IMR-90 (cell line): ENCODE results near the gene NOL9. TPM values are rescaled to one million over a fixed set of nuclear protein-coding genes. Genes with fewer than 3 reads are reported as not detected.

Experiments
- ATAC-seq: fragments of 200-7000 bp; cut with Tn5 transposase; 2 replicates; pipeline ENCODE4 v1.9.1; 2020; ENCODE audit warnings: low read depth, mild to moderate bottlenecking, moderate library complexity
- BruUV-seq: library from RNA; stranded (reverse); fragments of 400-500 nt; replicated peaks from 2 replicates; lab custom pipeline; 2021; lab: Mats Ljungman, UMichigan
- CTCF ChIA-PET: fragments of 300-600 bp; formaldehyde crosslinking; extraction: SDS; loops from one replicate; lab custom pipeline; 2021; ENCODE audit warnings: antibody characterized with exemption; lab: Yijun Ruan, JAX
- POLR2A ChIA-PET: fragments of 300-600 bp; sonication (Branson Sonifier 250); formaldehyde crosslinking; loops from one replicate; lab custom pipeline; 2022; ENCODE audit warnings: antibody characterized with exemption; ENCODE audit not compliant: unreplicated experiment; lab: Charles Lee
- DNase-seq: peaks from one replicate; pipeline ENCODE4 v3.0.0; 2013
- H2AFZ ChIP-seq: replicated peaks from 2 replicates; pipeline ENCODE3; 2013; ENCODE audit warnings: low read length, mild to moderate bottlenecking; ENCODE audit not compliant: poor library complexity
- H2AK5ac ChIP-seq: 2 replicates; pipeline ENCODE4 v1.6.1; 2013; ENCODE audit warnings: low read depth, low read length, inconsistent platforms
- H2AK9ac ChIP-seq: replicated peaks from 2 replicates; pipeline ENCODE3; 2013; ENCODE audit warnings: mild to moderate bottlenecking, low read depth, low read length, moderate library complexity; ENCODE audit not compliant: poor library complexity
- H2BK120ac ChIP-seq: 2 replicates; pipeline ENCODE4 v1.6.1; 2013; ENCODE audit warnings: low read depth, low read length, inconsistent platforms
- H2BK15ac ChIP-seq: 3 replicates; pipeline ENCODE4 v1.6.1; 2013; ENCODE audit warnings: low read depth, low read length, inconsistent platforms
- H2BK20ac ChIP-seq: 2 replicates; pipeline ENCODE4 v1.6.1; 2013; ENCODE audit warnings: low read depth, mild to moderate bottlenecking, inconsistent platforms, low read length, moderate library complexity
- H2BK5ac ChIP-seq: 2 replicates; pipeline ENCODE4 v1.6.1; 2013; ENCODE audit warnings: mild to moderate bottlenecking, low read depth, low read length, inconsistent platforms; ENCODE audit not compliant: poor library complexity, severe bottlenecking
- H3K14ac ChIP-seq: replicated peaks from 2 replicates; pipeline ENCODE4 v1.6.1; 2013; ENCODE audit warnings: low read depth, low read length, inconsistent platforms
- H3K18ac ChIP-seq: 2 replicates; pipeline ENCODE4 v1.6.1; 2013; ENCODE audit warnings: low read depth, low read length, control low read depth
- H3K23ac ChIP-seq: 2 replicates; pipeline ENCODE4 v1.6.1; 2013; ENCODE audit warnings: low read depth, low read length, inconsistent platforms
- H3K27ac ChIP-seq: 2 replicates; pipeline ENCODE4 v1.5.1; 2013; ENCODE audit warnings: mild to moderate bottlenecking, control low read depth, low read length; ENCODE audit not compliant: insufficient read depth
- H3K27me3 ChIP-seq: 2 replicates; pipeline ENCODE4 v1.6.1; 2013; ENCODE audit warnings: low read length; ENCODE audit not compliant: control insufficient read depth, insufficient read depth
- H3K36me3 ChIP-seq: 2 replicates; pipeline ENCODE4 v1.6.1; 2013; ENCODE audit warnings: low read length, mixed read lengths; ENCODE audit not compliant: control insufficient read depth, insufficient read depth
- H3K4ac ChIP-seq: 2 replicates; pipeline ENCODE4 v1.6.1; 2013; ENCODE audit warnings: low read depth, low read length, inconsistent platforms
- H3K4me1 ChIP-seq: 2 replicates; pipeline ENCODE4 v1.6.1; 2013; ENCODE audit warnings: low read length, mixed read lengths; ENCODE audit not compliant: control insufficient read depth, insufficient read depth
- H3K4me2 ChIP-seq: 2 replicates; pipeline ENCODE4 v1.6.1; 2013; ENCODE audit warnings: low read depth, mild to moderate bottlenecking, control low read depth, low read length, moderate library complexity
- H3K4me3 ChIP-seq: 2 replicates; pipeline ENCODE4 v1.5.1; 2013; ENCODE audit warnings: low read depth, mild to moderate bottlenecking, control low read depth, low read length, moderate library complexity; ENCODE audit not compliant: insufficient read depth
- H3K56ac ChIP-seq: 2 replicates; pipeline ENCODE4 v1.6.1; 2013; ENCODE audit warnings: low read length, inconsistent platforms; ENCODE audit not compliant: insufficient read depth; ENCODE audit errors: extremely low read depth
- H3K79me1 ChIP-seq, 2 experiments: 2 replicates each; pipeline ENCODE4 v1.6.1; 2013; ENCODE audit warnings: low read length in 2 of 2, inconsistent platforms in 1 of 2, low read depth in 1 of 2
- H3K9ac ChIP-seq: 2 replicates; pipeline ENCODE4 v1.6.1; 2013; ENCODE audit warnings: low read depth, low read length, control low read depth
- H3K9me1 ChIP-seq: 2 replicates; pipeline ENCODE4 v1.6.1; 2013; ENCODE audit warnings: low read length, inconsistent platforms; ENCODE audit not compliant: insufficient read depth
- H3K9me3 ChIP-seq: 2 replicates; pipeline ENCODE4 v1.6.1; 2013; ENCODE audit warnings: low read length; ENCODE audit not compliant: control insufficient read depth, insufficient read depth
- H4K20me1 ChIP-seq: 2 replicates; pipeline ENCODE4 v1.6.1; 2013; ENCODE audit warnings: low read length, inconsistent platforms; ENCODE audit not compliant: insufficient read depth
- H4K5ac ChIP-seq: 2 replicates; pipeline ENCODE4 v1.6.1; 2013; ENCODE audit warnings: mild to moderate bottlenecking, low read depth, low read length, control low read depth
- H4K8ac ChIP-seq, 2 experiments: 2 replicates each; pipeline ENCODE4 v1.6.1; 2013; ENCODE audit warnings: low read depth in 2 of 2, low read length in 2 of 2, control low read depth in 1 of 2, inconsistent platforms in 1 of 2
- H4K91ac ChIP-seq: 2 replicates; pipeline ENCODE4 v1.6.1; 2013; ENCODE audit warnings: low read depth, low read length, inconsistent platforms; ENCODE audit not compliant: insufficient read depth
- BHLHE40 ChIP-seq: fragments of 150-350 bp; IDR thresholded peaks from 2 replicates; pipeline ENCODE4 v1.6.1; 2016; ENCODE audit warnings: mild to moderate bottlenecking, low read depth, low read length
- CEBPB ChIP-seq: IDR thresholded peaks from 2 replicates; pipeline ENCODE4 v1.6.1; 2012; ENCODE audit warnings: low read depth, low read length, improper control_type of control experiment
- CHD1 ChIP-seq: IDR thresholded peaks from 2 replicates; pipeline ENCODE4 v1.6.1; 2012; ENCODE audit warnings: low read depth, low read length, improper control_type of control experiment
- CTCF ChIP-seq: conservative IDR thresholded peaks from 2 replicates; pipeline ENCODE4 v1.5.1; 2012; ENCODE audit warnings: mild to moderate bottlenecking, low read depth, low read length, improper control_type of control experiment
- FOS ChIP-seq: fragments of 150-350 bp; IDR thresholded peaks from 2 replicates; pipeline ENCODE4 v1.6.1; 2016; ENCODE audit warnings: low read depth, low read length
- MAFK ChIP-seq: IDR thresholded peaks from 2 replicates; pipeline ENCODE4 v1.6.1; 2012; ENCODE audit warnings: low read depth, low read length, improper control_type of control experiment
- MAZ ChIP-seq: IDR thresholded peaks from 2 replicates; pipeline ENCODE4 v1.6.1; 2012; ENCODE audit warnings: low read depth, mild to moderate bottlenecking, low read length, improper control_type of control experiment, moderate library complexity, borderline replicate concordance
- MXI1 ChIP-seq: IDR thresholded peaks from 2 replicates; pipeline ENCODE4 v1.6.1; 2012; ENCODE audit warnings: low read depth, mild to moderate bottlenecking, low read length, moderate library complexity, borderline replicate concordance
- NFE2L2 ChIP-seq: fragments of 150-350 bp; IDR thresholded peaks from 2 replicates; pipeline ENCODE4 v1.6.1; 2016; ENCODE audit warnings: low read depth, mild to moderate bottlenecking, low read length
- POLR2A ChIP-seq: IDR thresholded peaks from 2 replicates; pipeline ENCODE4 v1.6.1; 2012; ENCODE audit warnings: mild to moderate bottlenecking, low read depth, low read length
- RAD21 ChIP-seq: IDR thresholded peaks from 2 replicates; pipeline ENCODE4 v1.6.1; 2012; ENCODE audit warnings: low read length, improper control_type of control experiment
- RCOR1 ChIP-seq: IDR thresholded peaks from 2 replicates; pipeline ENCODE4 v1.6.1; 2012; ENCODE audit warnings: mild to moderate bottlenecking, low read length, improper control_type of control experiment; ENCODE audit not compliant: insufficient replicate concordance
- RFX5 ChIP-seq: IDR thresholded peaks from 2 replicates; pipeline ENCODE4 v1.8.0; 2012; ENCODE audit warnings: low read depth, mild to moderate bottlenecking, low read length, moderate library complexity
- SMC3 ChIP-seq: fragments of 150-350 bp; IDR thresholded peaks from 2 replicates; pipeline ENCODE4 v1.6.1; 2016; ENCODE audit warnings: low read depth, mild to moderate bottlenecking, antibody characterized with exemption, low read length, moderate library complexity
- USF2 ChIP-seq: fragments of 150-350 bp; IDR thresholded peaks from 2 replicates; pipeline ENCODE4 v1.6.1; 2017; ENCODE audit warnings: mild to moderate bottlenecking, antibody characterized with exemption, low read length, low read depth
- WGBS, 2 experiments: methylation state at CpG; one replicate each; pipeline versions ENCODE4 v1.1.5 to v1.1.7; 2013; ENCODE audit warnings: missing lambda C conversion rate in 2 of 2; ENCODE audit not compliant: insufficient read length in 1 of 2; ENCODE audit errors: extremely low coverage in 2 of 2; 5-methylcytosine and 5-hydroxymethylcytosine counted together
- dilution Hi-C: fragments of 300-500 bp; cut with HindIII; formaldehyde crosslinking; loops from one replicate; pipeline ENCODE4 v1.14.3; 2018; ENCODE audit warnings: low sequenced_read_pairs; ENCODE audit not compliant: unreplicated experiment
- in situ Hi-C: fragments of 300-500 bp; cut with MboI; formaldehyde crosslinking; loops from 3 replicates; pipeline ENCODE4 v1.14.3; 2019; ENCODE audit warnings: low sequenced_read_pairs, inconsistent platforms, mixed read lengths
- intact Hi-C: fragments of 100-400 bp; cut with micrococcal nuclease; formaldehyde crosslinking; loops from 2 replicates; pipeline ENCODE4 v1.10.0; 2022
- polyA plus RNA-seq, 3 experiments: library from polyadenylated mRNA; depleted of rRNA; stranded (reverse); fragments of >200 nt; gene quantifications; 2 replicates each; pipeline ENCODE4 v1.2.3, GENCODE V29; 2012; ENCODE audit warnings: low replicate concordance in 1 of 3
- total RNA-seq: library from RNA; depleted of rRNA; stranded (reverse); fragments of >200 nt; gene quantifications from 2 replicates; pipeline ENCODE4 v1.2.3, GENCODE V29; 2012

The NOL9 gene
- total and polyA plus RNA-seq, 2 of the 4 experiments (the other 2 are of a cell fraction) = 13.0 to 19.2 TPM

GRCh38 chr1:6500544-6501278 lies 53.6 kb downstream of the NOL9 start:
- no TSS peak for BruUV-seq
- Histone ChIP-seq H3K4me3 (no peak overlapping the region), H2BK120ac (no peak overlapping the region), H2BK15ac (no peak overlapping the region), H2BK5ac (no peak overlapping the region), H4K8ac (no peak overlapping the region), H3K14ac (no peak overlapping the region), H4K5ac (no peak overlapping the region), H3K4ac (no peak overlapping the region), H2AK9ac (no peak overlapping the region), H3K9me3 (no peaks in the 10 kb centered on the region), H3K18ac (no peak overlapping the region), H3K23ac (no peak overlapping the region), H3K9me1 (no peaks in the 10 kb centered on the region), H2BK20ac (no peak overlapping the region), H3K36me3 (no peaks in the 10 kb centered on the region), H3K27me3 (peaks cover 7% of the 10 kb centered on the region), H3K79me1 (0 out of 4 replicates have a peak, but pooled peaks cover 0 to under 1% of the 10 kb centered on the region in 2 experiments), H2AK5ac (no peak overlapping the region), H4K20me1 (no peaks in the 10 kb centered on the region), H3K4me1 (peaks cover 9% of the 10 kb centered on the region), H2AFZ (no peak overlapping the region), H4K91ac (no peak overlapping the region), H3K56ac (no peak overlapping the region), H3K9ac (no peak overlapping the region), H3K27ac (no peak overlapping the region), H3K4me2 (no peak overlapping the region)
- in situ Hi-C loops = no loop called here
- dilution Hi-C loops = no loop called here
- DNase-seq (no peak), ATAC-seq (no peak)
- ChIA-PET CTCF (interaction anchor here (1.2 kb wide), 1 partner anchor 11 kb away, joined by 3 read pairs; no protein-coding TSS in a partner anchor), POLR2A (no interaction called here)
- intact Hi-C loops = no loop called here
- WGBS, 2 experiments = 70% methylated on average over 15 of the region's 27 CpGs; no CpG with 5 or more reads in 1 of the 2 experiments
- no peak for TF ChIP-seq CHD1
- no peak for TF ChIP-seq SMC3
- TF ChIP-seq RFX5 = no peak
- no peak for TF ChIP-seq RCOR1
- no peak for TF ChIP-seq MXI1
- TF ChIP-seq MAZ = no peak
- no peak for TF ChIP-seq BHLHE40
- TF ChIP-seq FOS = no peak
- TF ChIP-seq NFE2L2 = no peak
- no peak for TF ChIP-seq RAD21
- no peak for TF ChIP-seq USF2
- TF ChIP-seq CTCF = no peak
- no peak for TF ChIP-seq POLR2A
- TF ChIP-seq MAFK = no peak
- no peak for TF ChIP-seq CEBPB
